Heart right ventricle (tissue), 16 donors: ENCODE results near the gene SKA2. TPM values are rescaled to one million over a fixed set of nuclear protein-coding genes. Genes with fewer than 3 reads are reported as not detected.
"Not testable (repeated sequence)": the region's sequence is repeated elsewhere in the genome, so short reads cannot be mapped to it uniquely, and the experiment has no call there.

Source experiments
- ATAC-seq, 8 donors: fragments of 200-7000 bp; cut with Tn5 transposase; one replicate each; pipeline ENCODE4 v1.9.1; 2020; ENCODE audit warnings: mild to moderate bottlenecking in 8 of 8, moderate library complexity in 8 of 8, moderate number of reproducible peaks in 1 of 8
- DNase-seq, 2 donors: peaks; one replicate each; pipeline ENCODE4 v3.0.0-alpha.2; 2020
- H3K27ac ChIP-seq, 10 donors: fragments of 200-600 bp; sonication (generic) in 2 of 10; one replicate each; pipeline versions ENCODE4 v1.5.0 to v1.8.0; 2020 to 2022; ENCODE audit warnings: mild to moderate bottlenecking in 3 of 10
- H3K27me3 ChIP-seq, 7 donors: fragments of 200-600 bp; one replicate each; pipeline ENCODE4 v1.8.0; 2021 to 2022; ENCODE audit warnings: mild to moderate bottlenecking in 2 of 7
- H3K36me3 ChIP-seq, 9 donors: fragments of 200-600 bp; sonication (generic) in 1 of 9; one replicate each; pipeline versions ENCODE4 v1.5.0 to v1.8.0; 2020 to 2022; ENCODE audit warnings: mild to moderate bottlenecking in 2 of 9
- H3K4me1 ChIP-seq, 9 donors: fragments of 200-600 bp; sonication (generic) in 1 of 9; one replicate each; pipeline versions ENCODE4 v1.5.0 to v1.8.0; 2020 to 2022; ENCODE audit warnings: mild to moderate bottlenecking in 4 of 9
- H3K4me3 ChIP-seq, 10 donors: fragments of 200-600 bp; sonication (generic) in 2 of 10; one replicate each; pipeline versions ENCODE4 v1.5.0 to v1.8.0; 2020 to 2022; ENCODE audit warnings: mild to moderate bottlenecking in 7 of 10, moderate library complexity in 2 of 10
- H3K9me3 ChIP-seq, 11 donors: fragments of 200-600 bp in 10 of 11; sonication (generic) in 2 of 11; one replicate each; pipeline versions ENCODE4 v1.5.0 to v1.8.0; 2013 to 2022; ENCODE audit warnings: mild to moderate bottlenecking in 2 of 11, control low read depth in 1 of 11, moderate library complexity in 1 of 11
- WGBS, 2 donors: extraction: QIAGEN DNeasy Blood & Tissue Kit; methylation state at CpG; one replicate each; pipeline ENCODE4 v1.1.7; 2013; ENCODE audit warnings: inconsistent platforms in 1 of 2; 5-methylcytosine and 5-hydroxymethylcytosine counted together
- intact Hi-C, 10 donors: fragments of 100-400 bp; cut with DNase I; formaldehyde crosslinking; loops; one replicate each; pipeline versions ENCODE4 v1.11.1 to v1.14.2; 2022
- polyA plus RNA-seq, 2 donors: library from polyadenylated mRNA; stranded (reverse); fragments of 200-250 nt; gene quantifications; one replicate each; pipeline ENCODE4 v1.2.3, GENCODE V29; 2013
- total RNA-seq, 10 donors: library from RNA; stranded (reverse); fragmentation: NEBNext Ultra II Directional in 3 of 10; extraction: Animal tissue kit (Norgen Biotek cat#: 25700) in 3 of 10; gene quantifications; one replicate each; pipeline versions ENCODE4 v1.2.1 to v1.2.4, GENCODE V29; 2021 to 2023
- TF ChIP-seq, protein P1 (sequence below), 9 donors: fragments of 200-600 bp; sonication (generic) in 2 of 9; IDR thresholded peaks; one replicate each; pipeline versions ENCODE4 v1.5.0 to v1.8.0; 2021 to 2022; ENCODE audit warnings: antibody characterized with exemption in 9 of 9, mild to moderate bottlenecking in 5 of 9, moderate library complexity in 1 of 9
- donor health status: Arrhythmogenic right ventricular cardiomyopathy.
- donor health status: ischemic (EF 13 %, LVEDD 7.1; RV severe dilation, severe dysfunction).
- donor health status: healthy with polysubstance abuse.
- donor health status: DM: no; HTN: yes; CAD: no.
- donor health status: DM: no; HTN: no; CAD: no.
- donor health status: ischemic (EF 25% LVEDD 6.9; RV normal size, moderate dysfunction).
- donor health status: ischemic (EF 25% LVEDD 5.7; RV mildly dilated, moderate dysfunction).
- donor health status: healthy.
- donor health status: DM: yes; HTN: yes; CAD: no.
- donor health status: Ischemic cardiomyopathy.
- donor health status: ischemic (EF 35%, LVEDD 5.7; RV mildly dilated, moderate dysfunction).
- donor health status: nonischemic (EF 11% LVEDD 7.7; RV severe dilation, severe dysfunction).
- donor health status: DM: yes; HTN: yes; CAD: no.
- donor health status: PGD.
- donor health status: ischemic (EF 29% LVEDD 5.4; RV normal size, mild dysfunction).
- donor health status: nonischemic (EF 23%, LVEDD 6.1; RV moderate dilation, normal function).

The SKA2 gene
- total and polyA plus RNA-seq, 12 donors, result 28.0 to 46.4 (median 34.8) TPM

DNA sequence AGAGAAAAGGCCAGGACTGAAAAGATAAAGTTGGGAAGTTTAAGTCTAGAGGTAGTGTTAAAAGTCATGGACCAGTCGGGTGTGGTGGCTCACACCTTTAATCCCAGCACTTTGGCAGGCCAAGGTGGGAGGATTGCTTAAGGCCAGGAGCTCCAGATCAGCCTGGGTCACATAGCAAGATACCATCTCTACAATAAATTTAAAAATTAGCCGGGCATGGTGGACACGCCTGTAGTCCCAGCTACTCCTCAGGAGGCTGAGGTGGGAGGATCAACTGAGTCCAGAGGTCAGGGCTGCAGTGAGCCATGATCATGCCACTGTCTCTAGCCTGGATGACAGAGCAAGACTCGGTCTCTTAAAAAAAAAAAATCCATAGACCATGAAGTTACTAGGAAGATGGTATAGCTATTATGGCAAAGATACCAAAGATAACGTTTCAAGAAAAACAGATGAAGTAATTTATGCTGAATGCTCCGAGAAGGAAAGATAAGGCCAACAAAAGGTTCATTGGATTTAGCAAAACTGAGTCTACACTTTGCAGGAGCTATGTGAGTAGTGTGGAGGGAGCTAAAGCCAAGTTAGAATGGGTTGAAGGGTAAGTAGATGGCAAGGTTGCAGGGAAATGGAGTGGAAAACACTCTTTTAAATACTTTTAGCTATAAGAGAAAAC lies 60.0 kb downstream of the SKA2 start:
- DNase-seq (no peak), ATAC-seq (no peak)
- Histone ChIP-seq H3K36me3 (peaks cover 0 to 23% (median 0%) of the 10 kb centered on the region in 9 donors), H3K4me1 (peaks cover 0 to 25% (median 17%) of the 10 kb centered on the region in 9 donors), H3K27me3 (no peaks in the 10 kb centered on the region), H3K27ac (peak overlapping the region in 4 of 10 donors; percentile 0 to 59 (median 16)), H3K9me3 (peaks cover 0 to 7% (median 0%) of the 10 kb centered on the region in 11 donors), H3K4me3 (no peak overlapping the region)
- TF ChIP-seq, protein P1, sequence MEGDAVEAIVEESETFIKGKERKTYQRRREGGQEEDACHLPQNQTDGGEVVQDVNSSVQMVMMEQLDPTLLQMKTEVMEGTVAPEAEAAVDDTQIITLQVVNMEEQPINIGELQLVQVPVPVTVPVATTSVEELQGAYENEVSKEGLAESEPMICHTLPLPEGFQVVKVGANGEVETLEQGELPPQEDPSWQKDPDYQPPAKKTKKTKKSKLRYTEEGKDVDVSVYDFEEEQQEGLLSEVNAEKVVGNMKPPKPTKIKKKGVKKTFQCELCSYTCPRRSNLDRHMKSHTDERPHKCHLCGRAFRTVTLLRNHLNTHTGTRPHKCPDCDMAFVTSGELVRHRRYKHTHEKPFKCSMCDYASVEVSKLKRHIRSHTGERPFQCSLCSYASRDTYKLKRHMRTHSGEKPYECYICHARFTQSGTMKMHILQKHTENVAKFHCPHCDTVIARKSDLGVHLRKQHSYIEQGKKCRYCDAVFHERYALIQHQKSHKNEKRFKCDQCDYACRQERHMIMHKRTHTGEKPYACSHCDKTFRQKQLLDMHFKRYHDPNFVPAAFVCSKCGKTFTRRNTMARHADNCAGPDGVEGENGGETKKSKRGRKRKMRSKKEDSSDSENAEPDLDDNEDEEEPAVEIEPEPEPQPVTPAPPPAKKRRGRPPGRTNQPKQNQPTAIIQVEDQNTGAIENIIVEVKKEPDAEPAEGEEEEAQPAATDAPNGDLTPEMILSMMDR (IDR thresholded peaks at IDR 0.05), result no peak
- WGBS, 2 donors, result 88 to 89% methylated on average over 6 of the region's 6 CpGs
- intact Hi-C loops, result no loop called here

DNA sequence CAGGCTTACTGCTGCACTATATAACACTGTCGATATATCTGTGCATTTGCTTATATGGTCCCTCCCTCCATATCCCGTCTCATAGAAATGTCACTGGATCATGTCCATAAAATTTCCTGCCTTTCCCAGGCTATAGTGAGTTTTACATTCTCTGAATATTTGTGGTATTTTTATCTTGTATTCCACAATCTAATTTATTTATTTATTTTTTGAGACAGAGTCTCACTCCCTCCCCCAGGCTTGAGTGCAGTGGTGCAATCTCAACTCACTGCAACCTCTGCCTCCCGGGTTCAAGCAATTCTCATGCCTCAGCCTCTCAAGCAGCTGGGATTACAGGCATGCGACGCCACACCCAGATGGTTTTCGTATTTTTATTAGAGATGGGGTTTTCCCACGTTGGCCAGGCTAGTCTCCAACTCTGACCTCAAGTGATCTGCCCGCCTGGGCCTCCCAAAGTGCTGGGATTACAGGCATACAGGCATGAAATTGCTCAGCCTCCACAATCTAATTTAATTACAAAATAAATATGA lies 61.2 kb downstream of the SKA2 start:
- ATAC-seq, result peak; percentile 68 to 89 (median 80)
- Histone ChIP-seq H3K27ac (peak overlapping the region in 7 of 10 donors; percentile 24 to 78 (median 43)), H3K36me3 (peaks cover 0 to 24% (median 6%) of the 10 kb centered on the region in 9 donors), H3K4me1 (peaks cover 0 to 25% (median 17%) of the 10 kb centered on the region in 9 donors), H3K27me3 (no peaks in the 10 kb centered on the region), H3K9me3 (peaks cover 0 to 7% (median 0%) of the 10 kb centered on the region in 11 donors), H3K4me3 (peak overlapping the region in 5 of 10 donors; percentile 1 to 21 (median 12))
- intact Hi-C loops, result no loop called here
- WGBS, 2 donors, result 12 to 21% methylated on average over 8 of the region's 8 CpGs
- DNase-seq, result peak; percentile 25 to 47
- TF ChIP-seq, protein P1 (IDR thresholded peaks at IDR 0.05), result no peak

DNA sequence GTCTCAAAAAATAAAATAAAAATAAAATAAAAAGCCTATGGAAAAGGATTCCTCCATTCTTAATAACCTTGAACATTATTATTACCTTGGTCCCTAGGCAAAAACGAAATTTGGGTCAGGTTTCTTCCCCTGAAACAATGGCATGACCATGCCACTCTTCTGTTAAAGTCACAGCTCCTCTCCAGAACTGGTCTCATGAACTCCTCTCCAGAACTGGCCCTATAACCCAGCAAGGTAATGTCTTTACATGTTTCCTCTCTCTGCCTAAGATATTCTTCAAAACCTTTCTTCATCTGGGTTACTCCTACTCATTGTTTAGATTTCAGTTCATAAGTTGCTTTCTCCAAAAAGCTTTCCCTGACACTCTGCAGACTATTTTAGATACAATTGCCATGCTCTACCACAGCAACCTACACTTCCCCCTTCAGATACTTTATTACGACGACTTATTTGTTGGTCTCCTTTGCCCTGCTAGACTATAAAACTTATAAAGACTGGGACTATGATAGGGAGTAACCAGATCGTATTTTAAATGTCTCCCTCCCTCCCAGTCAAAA lies 61.8 kb downstream of the SKA2 start:
- Histone ChIP-seq H3K4me3 (peak overlapping the region in 4 of 10 donors; percentile 1 to 21 (median 16)), H3K4me1 (peaks cover 0 to 25% (median 17%) of the 10 kb centered on the region in 9 donors), H3K9me3 (peaks cover 0 to 6% (median 0%) of the 10 kb centered on the region in 11 donors), H3K27me3 (no peaks in the 10 kb centered on the region), H3K27ac (peak overlapping the region in 7 of 10 donors; percentile 1 to 78 (median 43)), H3K36me3 (peaks cover 0 to 28% (median 9%) of the 10 kb centered on the region in 9 donors)
- TF ChIP-seq, protein P1 (IDR thresholded peaks at IDR 0.05), result no peak
- ATAC-seq (peak in 5 of 8 donors; percentile 30 to 45 (median 35)), DNase-seq (no peak)
- intact Hi-C loops, result no loop called here
- 20 to 30% methylated on average over 4 of the region's 4 CpGs for WGBS, 2 donors

DNA sequence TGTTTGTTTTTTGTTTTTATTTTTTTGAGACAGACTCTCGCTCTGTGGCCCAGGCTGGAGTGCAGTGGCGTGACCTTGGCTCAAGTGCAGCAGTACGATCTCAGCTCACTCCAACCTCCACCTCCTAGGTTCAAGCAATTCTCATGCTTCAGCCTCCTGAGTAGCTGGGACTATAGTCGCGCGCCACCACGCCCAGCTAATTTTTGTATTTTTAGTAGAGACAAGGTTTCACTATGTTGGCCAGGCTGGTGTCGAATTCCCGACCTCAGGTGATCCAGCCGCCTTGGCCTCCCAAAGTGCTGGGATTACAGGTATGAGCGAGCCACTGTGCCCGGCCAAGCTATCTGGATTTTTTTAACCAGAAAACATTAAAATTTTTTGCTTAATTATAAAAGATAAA lies 64.4 kb downstream of the SKA2 start:
- intact Hi-C loops, H3K9me3 ChIP-seq, H3K27me3 ChIP-seq, DNase-seq, H3K27ac ChIP-seq, ATAC-seq, H3K4me3 ChIP-seq: not testable (repeated sequence)
- peaks cover 0 to 25% (median 17%) of the 10 kb centered on the region in 9 donors for H3K4me1 ChIP-seq
- 88 to 93% methylated on average over 12 of the region's 12 CpGs for WGBS, 2 donors
- peaks cover 0 to 52% (median 24%) of the 10 kb centered on the region in 9 donors for H3K36me3 ChIP-seq
